HEK293T (cell line): ENCODE measurements around the gene RPS6KA5.

Experiments used
- BHLHE40 ChIP-seq: fragments of 450-650 bp; IDR thresholded peaks from 2 replicates; pipeline ENCODE4 v1.6.1; 2016; ENCODE audit warnings: mild to moderate bottlenecking, moderate library complexity, borderline replicate concordance
- L3MBTL2 ChIP-seq: fragments of 450-650 bp; conservative IDR thresholded peaks from 2 replicates; pipeline ENCODE4 v1.6.1; 2016; ENCODE audit warnings: mild to moderate bottlenecking
- SP1 ChIP-seq: fragments of 450-650 bp; IDR thresholded peaks from 2 replicates; pipeline ENCODE4 v1.6.1; 2017
- SUZ12 ChIP-seq: fragments of 450-650 bp; IDR thresholded peaks from 2 replicates; pipeline ENCODE4 v1.6.1; 2016; ENCODE audit warnings: mild to moderate bottlenecking

DNA sequence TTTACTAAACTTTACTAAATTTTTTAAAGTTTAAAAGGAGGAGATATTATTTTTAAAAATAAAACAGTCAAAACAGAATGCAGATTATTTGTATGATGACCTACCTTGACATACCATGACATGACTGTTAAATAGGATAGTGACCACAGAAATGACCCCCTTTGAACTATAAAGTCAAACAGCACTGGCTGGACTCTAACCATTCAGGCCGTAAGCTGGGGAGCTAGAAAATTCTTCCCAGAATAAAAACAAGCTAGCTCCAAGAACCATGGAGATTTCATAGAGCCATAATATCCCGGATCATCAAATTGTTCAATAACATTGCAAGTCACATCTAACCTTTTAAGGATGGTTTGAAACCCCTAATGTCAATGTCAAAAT, 50.3 kb downstream of the RPS6KA5 start:
- TF ChIP-seq SP1 = no peak
- no peak for TF ChIP-seq SUZ12
- no peak for TF ChIP-seq BHLHE40
- no peak for TF ChIP-seq L3MBTL2
